Loucy (cell line): ENCODE measurements around the gene LIPN.

Experiments used
- H2AFZ ChIP-seq: fragments of 200-600 bp; sonication (generic); 2 replicates; pipeline ENCODE4 v1.6.0; 2016; ENCODE audit warnings: antibody characterized with exemption, mild to moderate bottlenecking, low read length, moderate library complexity
- H3F3A ChIP-seq: fragments of 200-600 bp; 2 replicates; pipeline ENCODE4 v1.6.0; 2016; ENCODE audit warnings: antibody characterized with exemption, low read depth, mild to moderate bottlenecking
- H3K27me3 ChIP-seq: fragments of 200-600 bp; sonication (generic); 2 replicates; pipeline ENCODE4 v1.6.1; 2014; ENCODE audit warnings: low read length, mild to moderate bottlenecking; ENCODE audit not compliant: insufficient read depth, poor library complexity, severe bottlenecking
- H3K36me3 ChIP-seq: fragments of 200-600 bp; sonication (generic); 2 replicates; pipeline ENCODE4 v1.6.1; 2016; ENCODE audit warnings: low read length; ENCODE audit not compliant: insufficient read depth
- H3K4me1 ChIP-seq: fragments of 200-600 bp; sonication (generic); 2 replicates; pipeline ENCODE4 v1.5.1; 2014; ENCODE audit warnings: low read length, mild to moderate bottlenecking; ENCODE audit not compliant: insufficient read depth, poor library complexity, severe bottlenecking
- H3K4me2 ChIP-seq: fragments of 200-600 bp; sonication (generic); 2 replicates; pipeline ENCODE4 v1.6.0; 2014; ENCODE audit warnings: antibody characterized with exemption, low read length, low read depth, mild to moderate bottlenecking; ENCODE audit not compliant: poor library complexity, severe bottlenecking
- H3K4me3 ChIP-seq: fragments of 200-600 bp; sonication (generic); 2 replicates; pipeline ENCODE4 v1.5.1; 2014; ENCODE audit warnings: low read length, mild to moderate bottlenecking, mixed read lengths; ENCODE audit not compliant: poor library complexity, severe bottlenecking
- H3K79me2 ChIP-seq: fragments of 200-600 bp; sonication (generic); 2 replicates; pipeline ENCODE4 v1.6.1; 2014; ENCODE audit warnings: low read length; ENCODE audit not compliant: insufficient read depth
- H3K9ac ChIP-seq: fragments of 200-600 bp; sonication (generic); 2 replicates; pipeline ENCODE4 v1.6.0; 2014; ENCODE audit warnings: mild to moderate bottlenecking, low read depth, low read length, moderate library complexity; ENCODE audit not compliant: poor library complexity, severe bottlenecking
- H3K9me2 ChIP-seq: fragments of 200-600 bp; sonication (generic); replicated peaks from 2 replicates; pipeline ENCODE4 v1.6.1; 2016; ENCODE audit warnings: low read depth, low read length, mixed read lengths
- H3K9me3 ChIP-seq: fragments of 200-600 bp; sonication (generic); 2 replicates; pipeline ENCODE4 v1.6.1; 2014; ENCODE audit warnings: mild to moderate bottlenecking, antibody characterized with exemption, low read length, low read depth; ENCODE audit not compliant: insufficient read depth
- H4K20me1 ChIP-seq: fragments of 200-600 bp; sonication (generic); 2 replicates; pipeline ENCODE4 v1.6.0; 2014; ENCODE audit warnings: antibody characterized with exemption, low read length, mild to moderate bottlenecking; ENCODE audit not compliant: insufficient read depth, poor library complexity, severe bottlenecking
- EZH2phosphoT487 ChIP-seq: fragments of 200-600 bp; IDR thresholded peaks from 2 replicates; pipeline ENCODE4 v1.6.1; 2018; ENCODE audit warnings: antibody characterized with exemption, mild to moderate bottlenecking, moderate library complexity, borderline replicate concordance
- TF ChIP-seq, protein P1 (sequence below): fragments of 200-600 bp; sonication (generic); conservative IDR thresholded peaks from 2 replicates; pipeline ENCODE4 v1.5.1; 2014; ENCODE audit warnings: mild to moderate bottlenecking, antibody characterized with exemption, low read length

Gene LIPN

DNA sequence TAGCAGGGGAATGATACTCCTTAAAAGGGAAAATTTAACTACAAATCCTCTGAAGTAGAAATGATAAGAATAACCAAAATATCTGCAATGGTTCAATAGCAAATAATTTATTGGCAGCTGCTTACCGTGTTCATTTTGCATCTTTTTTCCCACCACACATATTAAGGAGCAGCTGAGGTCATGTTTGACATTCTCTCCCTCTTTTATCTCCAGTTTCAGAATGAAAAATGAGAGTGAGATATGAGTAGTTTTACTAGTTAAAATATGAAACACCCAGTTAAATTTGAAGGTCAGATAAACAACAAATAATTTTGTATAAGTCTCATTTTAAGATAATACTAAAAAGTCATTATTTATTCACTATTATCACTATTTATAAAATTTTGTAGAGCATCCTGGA, 3.1 kb downstream of the LIPN start:
- no peak overlapping the region for H3K9ac ChIP-seq
- H3K9me3 ChIP-seq: no peaks in the 10 kb centered on the region
- H3F3A ChIP-seq: no peaks in the 10 kb centered on the region
- H3K4me2 ChIP-seq: no peak overlapping the region
- no peak overlapping the region for H2AFZ ChIP-seq
- no peaks in the 10 kb centered on the region for H3K27me3 ChIP-seq
- no peak overlapping the region for H3K4me3 ChIP-seq
- no peaks in the 10 kb centered on the region for H3K36me3 ChIP-seq
- H3K79me2 ChIP-seq: no peaks in the 10 kb centered on the region
- no peaks in the 10 kb centered on the region for H3K9me2 ChIP-seq
- no peaks in the 10 kb centered on the region for H4K20me1 ChIP-seq
- no peaks in the 10 kb centered on the region for H3K4me1 ChIP-seq
- TF ChIP-seq, protein P1, sequence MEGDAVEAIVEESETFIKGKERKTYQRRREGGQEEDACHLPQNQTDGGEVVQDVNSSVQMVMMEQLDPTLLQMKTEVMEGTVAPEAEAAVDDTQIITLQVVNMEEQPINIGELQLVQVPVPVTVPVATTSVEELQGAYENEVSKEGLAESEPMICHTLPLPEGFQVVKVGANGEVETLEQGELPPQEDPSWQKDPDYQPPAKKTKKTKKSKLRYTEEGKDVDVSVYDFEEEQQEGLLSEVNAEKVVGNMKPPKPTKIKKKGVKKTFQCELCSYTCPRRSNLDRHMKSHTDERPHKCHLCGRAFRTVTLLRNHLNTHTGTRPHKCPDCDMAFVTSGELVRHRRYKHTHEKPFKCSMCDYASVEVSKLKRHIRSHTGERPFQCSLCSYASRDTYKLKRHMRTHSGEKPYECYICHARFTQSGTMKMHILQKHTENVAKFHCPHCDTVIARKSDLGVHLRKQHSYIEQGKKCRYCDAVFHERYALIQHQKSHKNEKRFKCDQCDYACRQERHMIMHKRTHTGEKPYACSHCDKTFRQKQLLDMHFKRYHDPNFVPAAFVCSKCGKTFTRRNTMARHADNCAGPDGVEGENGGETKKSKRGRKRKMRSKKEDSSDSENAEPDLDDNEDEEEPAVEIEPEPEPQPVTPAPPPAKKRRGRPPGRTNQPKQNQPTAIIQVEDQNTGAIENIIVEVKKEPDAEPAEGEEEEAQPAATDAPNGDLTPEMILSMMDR: no peak
- TF ChIP-seq EZH2phosphoT487: no peak

DNA sequence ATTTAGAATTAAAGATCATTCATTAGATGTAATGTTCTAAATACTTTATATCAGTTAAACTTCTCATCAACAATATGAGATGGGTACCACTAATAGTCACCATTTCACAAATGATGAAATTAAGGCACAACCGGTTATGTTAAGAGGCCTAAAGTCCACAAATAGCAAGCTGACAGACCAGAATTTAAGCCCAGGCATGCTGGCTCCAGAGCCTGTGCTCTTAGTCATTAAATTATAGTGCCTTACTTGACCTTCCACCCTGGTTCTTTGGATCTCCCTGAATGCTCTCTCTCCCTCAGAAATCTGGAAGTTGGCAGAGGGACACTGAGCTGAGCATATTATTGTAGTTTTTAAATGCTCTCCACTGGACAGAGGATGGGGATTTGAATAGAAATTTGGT, 3.6 kb downstream of the LIPN start:
- Histone ChIP-seq H3K9me2 (no peaks in the 10 kb centered on the region), H2AFZ (no peak overlapping the region), H3K79me2 (no peaks in the 10 kb centered on the region), H3K4me2 (no peak overlapping the region), H4K20me1 (no peaks in the 10 kb centered on the region), H3K9ac (no peak overlapping the region), H3K36me3 (no peaks in the 10 kb centered on the region), H3F3A (no peaks in the 10 kb centered on the region), H3K4me1 (no peaks in the 10 kb centered on the region), H3K9me3 (no peaks in the 10 kb centered on the region), H3K4me3 (no peak overlapping the region), H3K27me3 (no peaks in the 10 kb centered on the region)
- TF ChIP-seq EZH2phosphoT487: no peak
- TF ChIP-seq, protein P1: no peak

DNA sequence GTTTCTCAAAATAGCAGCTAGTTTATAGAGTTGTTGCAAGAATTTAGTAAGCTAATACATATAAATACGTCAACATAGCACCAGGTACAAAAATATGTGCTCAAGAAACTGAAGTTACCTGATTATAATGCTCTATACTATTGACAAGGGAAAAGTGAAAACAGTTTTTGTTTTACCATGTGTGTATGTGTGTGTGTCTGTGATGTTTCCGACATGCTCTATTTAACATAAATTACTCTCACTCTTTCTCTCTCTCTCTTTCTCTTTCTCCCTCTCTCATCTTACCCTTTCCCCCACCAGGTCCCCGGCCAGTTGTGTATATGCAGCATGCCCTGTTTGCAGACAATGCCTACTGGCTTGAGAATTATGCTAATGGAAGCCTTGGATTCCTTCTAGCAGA, 4.3 kb downstream of the LIPN start:
- Histone ChIP-seq H3K27me3 (no peaks in the 10 kb centered on the region), H3K4me1 (no peaks in the 10 kb centered on the region), H3F3A (no peaks in the 10 kb centered on the region), H2AFZ (no peak overlapping the region), H3K9me2 (no peaks in the 10 kb centered on the region), H3K4me3 (no peak overlapping the region), H3K4me2 (no peak overlapping the region), H3K36me3 (no peaks in the 10 kb centered on the region), H3K9me3 (no peaks in the 10 kb centered on the region), H3K9ac (no peak overlapping the region), H4K20me1 (no peaks in the 10 kb centered on the region), H3K79me2 (no peaks in the 10 kb centered on the region)
- TF ChIP-seq EZH2phosphoT487: no peak
- TF ChIP-seq, protein P1: no peak
